ENCODE results near the gene SEC14L1. TPM values are rescaled to one million over a fixed set of nuclear protein-coding genes. Genes with fewer than 3 reads are reported as not detected.
A peak's percentile ranks its signal among the peaks of the same experiment; 100 is the strongest.

The SEC14L1 gene
- total RNA-seq, 1 donor from 2014 or later: 93.2 TPM

GRCh38 chr17:77206158-77206956 is 65.6 kb downstream of the SEC14L1 start:
- H3K36me3 Mint-ChIP-seq (ENCODE audit: low read depth, unreplicated experiment): peaks cover 36% of the 10 kb centered on the region
- Histone ChIP-seq H4K20me1 (ENCODE audit: insufficient read depth, low read length) (peaks cover 8% of the 10 kb centered on the region), H3K36me3 (ENCODE audit: insufficient read depth, low read length) (peaks cover 60% of the 10 kb centered on the region)

GRCh38 chr17:77207689-77208216 is 67.0 kb downstream of the SEC14L1 start:
- no peak overlapping the region for H3K4me3 Mint-ChIP-seq (ENCODE audit: unreplicated experiment)
- H3K4me3 ChIP-seq (ENCODE audit: insufficient read depth, low read depth, low read length): no peak overlapping the region
- H3K27me3 ChIP-seq (ENCODE audit: insufficient read depth, low read length): no peaks in the 10 kb centered on the region
- no peak for DNase-seq (ENCODE audit: low read depth)
- no peaks in the 10 kb centered on the region for H3K9me3 ChIP-seq (ENCODE audit: insufficient read depth, low read depth, low read length)
- peaks cover 7% of the 10 kb centered on the region for H3K79me2 ChIP-seq (ENCODE audit: insufficient read depth, low read length)
- FAIRE-seq: no peak
- no peak overlapping the region for H3K27ac ChIP-seq (ENCODE audit: low read depth, low read length)
- H3K27me3 Mint-ChIP-seq (ENCODE audit: low read depth, unreplicated experiment): no peaks in the 10 kb centered on the region
- H4K20me1 ChIP-seq (ENCODE audit: insufficient read depth, low read length): peaks cover 19% of the 10 kb centered on the region
- H2AFZ ChIP-seq (ENCODE audit: low read depth, low read length): no peak overlapping the region
- H3K4me2 ChIP-seq (ENCODE audit: low read length): no peak overlapping the region
- peaks cover 69% of the 10 kb centered on the region for H3K36me3 ChIP-seq (ENCODE audit: insufficient read depth, low read length)
- no peak overlapping the region for H3K9ac ChIP-seq (ENCODE audit: low read length)
- no peak for TF ChIP-seq EZH2 (IDR thresholded peaks at IDR 0.05; ENCODE audit: insufficient read depth, low read length)
- TF ChIP-seq CTCF (IDR thresholded peaks at IDR 0.05; ENCODE audit: insufficient read depth, low read depth, low read length): no peak
- no peak overlapping the region for H3K27ac Mint-ChIP-seq (ENCODE audit: unreplicated experiment)
- H3K36me3 Mint-ChIP-seq (ENCODE audit: low read depth, unreplicated experiment): peaks cover 43% of the 10 kb centered on the region
- peaks cover 10% of the 10 kb centered on the region for H3K4me1 ChIP-seq (ENCODE audit: insufficient read depth, low read length)
- H3K9me3 Mint-ChIP-seq (ENCODE audit: unreplicated experiment): no peaks in the 10 kb centered on the region
- H3K4me1 Mint-ChIP-seq (ENCODE audit: low read depth, unreplicated experiment): peaks cover 26% of the 10 kb centered on the region

More at GRCh38 chr17:77206158-77206956, 65.6 kb downstream of the SEC14L1 start:
- TF ChIP-seq CTCF (IDR thresholded peaks at IDR 0.05; ENCODE audit: insufficient read depth, low read depth, low read length): no peak
- no peak for TF ChIP-seq EZH2 (IDR thresholded peaks at IDR 0.05; ENCODE audit: insufficient read depth, low read length)
- H3K27me3 ChIP-seq (ENCODE audit: insufficient read depth, low read length): no peaks in the 10 kb centered on the region
- H3K4me1 ChIP-seq (ENCODE audit: insufficient read depth, low read length): peaks cover 10% of the 10 kb centered on the region
- H3K4me2 ChIP-seq (ENCODE audit: low read length): no peak overlapping the region
- H2AFZ ChIP-seq (ENCODE audit: low read depth, low read length): no peak overlapping the region
- no peak overlapping the region for H3K4me3 ChIP-seq (ENCODE audit: insufficient read depth, low read depth, low read length)
- peaks cover 7% of the 10 kb centered on the region for H3K79me2 ChIP-seq (ENCODE audit: insufficient read depth, low read length)
- no peak overlapping the region for H3K4me3 Mint-ChIP-seq (ENCODE audit: unreplicated experiment)
- no peak for FAIRE-seq
- no peaks in the 10 kb centered on the region for H3K9me3 ChIP-seq (ENCODE audit: insufficient read depth, low read depth, low read length)
- H3K9ac ChIP-seq (ENCODE audit: low read length): no peak overlapping the region
- no peak overlapping the region for H3K27ac ChIP-seq (ENCODE audit: low read depth, low read length)
- H3K9me3 Mint-ChIP-seq (ENCODE audit: unreplicated experiment): no peaks in the 10 kb centered on the region
- peak overlapping the region; percentile 72 for H3K27ac Mint-ChIP-seq (ENCODE audit: unreplicated experiment)
- no peak for DNase-seq (ENCODE audit: low read depth)
- peaks cover 26% of the 10 kb centered on the region for H3K4me1 Mint-ChIP-seq (ENCODE audit: low read depth, unreplicated experiment)
- H3K27me3 Mint-ChIP-seq (ENCODE audit: low read depth, unreplicated experiment): no peaks in the 10 kb centered on the region
